Uterus (tissue), 2 donors: ENCODE data around the gene EPB42.

ENCODE experiments used
- POLR2A ChIP-seq, 2 donors: fragments of 450-650 bp; IDR thresholded peaks; one replicate each; pipeline ENCODE4 v1.6.1; 2016; ENCODE audit warnings: antibody characterized with exemption in 2 of 2, mild to moderate bottlenecking in 1 of 2, moderate library complexity in 1 of 2
- TF ChIP-seq, protein P1 (sequence below), 4 experiments: fragments of 200-600 bp in 2 of 4; fragments of 450-650 bp in 2 of 4; sonication (generic) in 2 of 4; IDR thresholded peaks; one replicate each; pipeline ENCODE4 v1.5.1; 2016 to 2019; ENCODE audit warnings: antibody characterized with exemption in 4 of 4, mild to moderate bottlenecking in 2 of 4, moderate library complexity in 1 of 4

DNA sequence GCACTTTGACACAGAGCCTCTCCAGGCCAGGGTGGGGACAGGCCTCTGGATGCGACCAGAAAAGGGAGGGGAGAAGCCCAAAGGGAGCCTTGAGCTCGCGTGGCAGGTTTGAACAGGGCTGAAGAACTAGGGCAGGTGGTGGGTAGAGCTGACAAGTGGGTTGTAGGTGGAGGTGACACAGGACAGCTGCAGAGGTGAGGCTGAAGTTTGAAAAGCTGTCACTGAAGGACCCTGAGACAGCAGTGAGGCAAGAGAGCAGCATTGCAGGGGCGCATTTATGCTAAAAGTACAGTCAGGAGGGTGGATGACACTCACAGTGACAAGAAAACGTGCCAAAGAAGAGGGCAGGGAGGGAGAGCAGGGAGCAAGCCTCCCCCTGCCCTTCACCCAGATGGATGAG, 21.8 kb upstream of the EPB42 start:
- TF ChIP-seq POLR2A (IDR thresholded peaks at IDR 0.05): no peak
- TF ChIP-seq, protein P1, sequence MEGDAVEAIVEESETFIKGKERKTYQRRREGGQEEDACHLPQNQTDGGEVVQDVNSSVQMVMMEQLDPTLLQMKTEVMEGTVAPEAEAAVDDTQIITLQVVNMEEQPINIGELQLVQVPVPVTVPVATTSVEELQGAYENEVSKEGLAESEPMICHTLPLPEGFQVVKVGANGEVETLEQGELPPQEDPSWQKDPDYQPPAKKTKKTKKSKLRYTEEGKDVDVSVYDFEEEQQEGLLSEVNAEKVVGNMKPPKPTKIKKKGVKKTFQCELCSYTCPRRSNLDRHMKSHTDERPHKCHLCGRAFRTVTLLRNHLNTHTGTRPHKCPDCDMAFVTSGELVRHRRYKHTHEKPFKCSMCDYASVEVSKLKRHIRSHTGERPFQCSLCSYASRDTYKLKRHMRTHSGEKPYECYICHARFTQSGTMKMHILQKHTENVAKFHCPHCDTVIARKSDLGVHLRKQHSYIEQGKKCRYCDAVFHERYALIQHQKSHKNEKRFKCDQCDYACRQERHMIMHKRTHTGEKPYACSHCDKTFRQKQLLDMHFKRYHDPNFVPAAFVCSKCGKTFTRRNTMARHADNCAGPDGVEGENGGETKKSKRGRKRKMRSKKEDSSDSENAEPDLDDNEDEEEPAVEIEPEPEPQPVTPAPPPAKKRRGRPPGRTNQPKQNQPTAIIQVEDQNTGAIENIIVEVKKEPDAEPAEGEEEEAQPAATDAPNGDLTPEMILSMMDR (IDR thresholded peaks at IDR 0.05): no peak
